Upper lobe of left lung (tissue), 6 donors: ENCODE results near the gene RNF224. TPM values are rescaled to one million over a fixed set of nuclear protein-coding genes. Genes with fewer than 3 reads are reported as not detected.

ENCODE experiments used
- ATAC-seq, 2 donors: fragments of 200-7000 bp; cut with Tn5 transposase; one replicate each; pipeline ENCODE4 v1.9.1; 2022; ENCODE audit warnings: mild to moderate bottlenecking in 2 of 2, moderate library complexity in 2 of 2; ENCODE audit not compliant: low FRiP score in 2 of 2
- DNase-seq, 2 donors: peaks; one replicate each; pipeline ENCODE4 v3.0.0-alpha.2; 2019 to 2020
- H3K27ac ChIP-seq, 4 donors: fragments of 200-600 bp; sonication (generic); one replicate each; pipeline ENCODE4 v1.5.1; 2016 to 2019
- H3K27me3 ChIP-seq, 4 donors: fragments of 200-600 bp; sonication (generic); one replicate each; pipeline ENCODE4 v1.5.1; 2017 to 2019
- H3K36me3 ChIP-seq, 4 donors: fragments of 200-600 bp; sonication (generic); one replicate each; pipeline ENCODE4 v1.5.1; 2016 to 2019
- H3K4me1 ChIP-seq, 4 donors: fragments of 200-600 bp; sonication (generic); one replicate each; pipeline ENCODE4 v1.5.1; 2018 to 2019
- H3K4me3 ChIP-seq, 4 donors: fragments of 200-600 bp; sonication (generic); one replicate each; pipeline ENCODE4 v1.5.1; 2017 to 2019; ENCODE audit warnings: mild to moderate bottlenecking in 2 of 4, moderate library complexity in 1 of 4
- H3K9me3 ChIP-seq, 4 donors: fragments of 200-600 bp; sonication (generic); one replicate each; pipeline ENCODE4 v1.5.1; 2018 to 2019
- CTCF ChIP-seq, 6 experiments: fragments of 450-650 bp in 4 of 6; fragments of 200-600 bp in 2 of 6; sonication (generic) in 2 of 6; IDR thresholded peaks; one replicate each; pipeline ENCODE4 v1.5.1; 2016 to 2019; ENCODE audit warnings: antibody characterized with exemption in 6 of 6
- EP300 ChIP-seq, 4 donors: sonication (generic); formaldehyde crosslinking; IDR thresholded peaks; one replicate each; pipeline ENCODE4 v1.5.1; 2017; ENCODE audit warnings: antibody characterized with exemption in 4 of 4, control low read depth in 2 of 4
- POLR2A ChIP-seq, 4 donors: fragments of 450-650 bp; IDR thresholded peaks; one replicate each; pipeline ENCODE4 v1.5.1; 2016 to 2017; ENCODE audit warnings: antibody characterized with exemption in 4 of 4, mild to moderate bottlenecking in 2 of 4
- POLR2AphosphoS5 ChIP-seq, 2 donors: sonication (generic); formaldehyde crosslinking; IDR thresholded peaks; one replicate each; pipeline ENCODE4 v1.5.1; 2017; ENCODE audit warnings: antibody characterized with exemption in 2 of 2
- WGBS, 2 donors: methylation state at CpG; one replicate each; pipeline ENCODE4 v1.1.5; 2017 to 2018; 5-methylcytosine and 5-hydroxymethylcytosine counted together
- total RNA-seq, 6 donors: library from RNA; depleted of rRNA in 4 of 6; stranded (reverse); fragments of >200 nt in 4 of 6; gene quantifications; one replicate each; pipeline versions ENCODE4 v1.1.0 to v1.2.1, GENCODE V29; 2016 to 2021
- donor health status: DM: no; HTN: no; CAD: no; lungs with moderate emphysema.
- donor health status: DM: no; HTN: yes; CAD: no; lungs with severe emphysema.

Gene RNF224
- total RNA-seq, 6 donors from 2014 or later, result 0.46 to 0.59 (median 0.57) TPM; not detected in 3

GRCh38 chr9:137243626-137244485, 16.6 kb downstream of the RNF224 start:
- WGBS, 2 donors, result 76 to 77% methylated on average over 6 to 15 of the region's 15 CpGs
- Histone ChIP-seq H3K9me3 (no peaks in the 10 kb centered on the region), H3K4me3 (peak overlapping the region in 1 of 4 donors; percentile 95), H3K4me1 (peaks cover 24 to 59% (median 33%) of the 10 kb centered on the region in 4 donors), H3K27me3 (no peaks in the 10 kb centered on the region), H3K27ac (peak overlapping the region in 1 of 4 donors; percentile 28), H3K36me3 (peaks cover 9 to 23% (median 18%) of the 10 kb centered on the region in 4 donors)
- TF ChIP-seq EP300 (IDR thresholded peaks at IDR 0.05), result no peak
- TF ChIP-seq CTCF (IDR thresholded peaks at IDR 0.05), result peak in 1 of 6 experiments; percentile 7
- DNase-seq (peak in 1 of 2 donors; percentile 66), ATAC-seq (no peak)

- no peak overlapping the region for H3K4me3 ChIP-seq
- H3K36me3 ChIP-seq, result peaks cover 9 to 23% (median 18%) of the 10 kb centered on the region in 4 donors
- DNase-seq, result peak in 1 of 2 donors; percentile 71
- ATAC-seq, result no peak
- WGBS, 2 donors, result 81% methylated on average over 34 of the region's 36 CpGs; no CpG with 5 or more reads in 1 of the 2 donors
- H3K4me1 ChIP-seq, result peaks cover 16 to 50% (median 27%) of the 10 kb centered on the region in 4 donors
- no peaks in the 10 kb centered on the region for H3K27me3 ChIP-seq
- no peaks in the 10 kb centered on the region for H3K9me3 ChIP-seq
- H3K27ac ChIP-seq, result no peak overlapping the region
- TF ChIP-seq EP300 (IDR thresholded peaks at IDR 0.05), result no peak
- no peak for TF ChIP-seq POLR2AphosphoS5 (IDR thresholded peaks at IDR 0.05)
- no peak for TF ChIP-seq POLR2A (IDR thresholded peaks at IDR 0.05)
- TF ChIP-seq CTCF (IDR thresholded peaks at IDR 0.05), result no peak
These were observed 17.5 kb downstream of the RNF224 start for GRCh38 chr9:137244486-137245449.

- 92 to 93% methylated on average over 8 to 25 of the region's 25 CpGs for WGBS, 2 donors
- Histone ChIP-seq H3K36me3 (peaks cover 9 to 23% (median 18%) of the 10 kb centered on the region in 4 donors), H3K4me1 (peaks cover 14 to 41% (median 23%) of the 10 kb centered on the region in 4 donors), H3K27ac (no peak overlapping the region), H3K4me3 (no peak overlapping the region), H3K9me3 (no peaks in the 10 kb centered on the region), H3K27me3 (no peaks in the 10 kb centered on the region)
- ATAC-seq (no peak), DNase-seq (peak in 1 of 2 donors; percentile 56)
- TF ChIP-seq POLR2AphosphoS5 (IDR thresholded peaks at IDR 0.05), result no peak
- TF ChIP-seq EP300 (IDR thresholded peaks at IDR 0.05), result no peak
- no peak for TF ChIP-seq CTCF (IDR thresholded peaks at IDR 0.05)
These were observed 18.4 kb downstream of the RNF224 start for GRCh38 chr9:137245450-137246421.
